NCI-H446 treated with DMSO at 0.1 percent for 48 hours (cell line): Measurements from ENCODE around the gene ROR2.
"Not testable (repeated sequence)": the region's sequence is repeated elsewhere in the genome, so short reads cannot be mapped to it uniquely, and the experiment has no call there.

ENCODE experiments used
- DNase-seq: peaks from one replicate; lab custom pipeline; 2025; lab: John Stamatoyannopoulos, UW

The ROR2 gene

GRCh38 chr9:91949946-91950664, at the start of gene ROR2:
Gene ROR2 (minus strand): TSS chr9:91950228.
- no peak for DNase-seq

GRCh38 chr9:91995000-91995655, 45.1 kb upstream of the ROR2 start:
- no peak for DNase-seq

GRCh38 chr9:91994422-91994821, 44.4 kb upstream of the ROR2 start:
- no peak for DNase-seq

DNA sequence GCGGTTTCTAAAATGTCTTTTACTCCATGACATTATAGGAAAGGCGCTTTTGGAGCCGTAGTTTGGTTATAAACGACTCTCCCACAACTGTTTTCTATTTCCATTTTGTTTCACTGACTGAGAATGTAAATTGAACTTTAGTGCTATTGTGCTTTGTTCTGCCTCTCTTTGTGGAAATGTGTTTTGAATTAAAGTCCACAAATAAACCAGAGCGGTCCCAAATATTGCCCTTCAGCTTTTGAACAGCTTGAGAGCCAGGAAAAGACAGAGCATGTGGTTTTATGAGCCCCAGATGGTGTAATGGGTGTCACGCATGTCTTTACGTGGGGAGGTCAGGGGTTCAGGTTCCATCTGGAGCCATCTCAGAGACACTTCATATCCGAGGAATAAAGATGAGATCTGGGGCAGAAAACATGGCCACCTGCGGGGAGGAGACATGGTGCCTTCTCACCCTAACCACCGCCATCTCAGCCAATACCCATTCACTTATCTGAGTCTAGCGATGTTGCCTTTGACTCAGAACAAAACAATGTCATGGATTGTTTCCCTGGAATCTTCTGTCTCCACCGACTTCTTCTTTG, 42.5 kb upstream of the ROR2 start:
- no peak for DNase-seq

- DNase-seq, result no peak
These were observed 41.8 kb upstream of the ROR2 start for GRCh38 chr9:91991721-91992341.

DNA sequence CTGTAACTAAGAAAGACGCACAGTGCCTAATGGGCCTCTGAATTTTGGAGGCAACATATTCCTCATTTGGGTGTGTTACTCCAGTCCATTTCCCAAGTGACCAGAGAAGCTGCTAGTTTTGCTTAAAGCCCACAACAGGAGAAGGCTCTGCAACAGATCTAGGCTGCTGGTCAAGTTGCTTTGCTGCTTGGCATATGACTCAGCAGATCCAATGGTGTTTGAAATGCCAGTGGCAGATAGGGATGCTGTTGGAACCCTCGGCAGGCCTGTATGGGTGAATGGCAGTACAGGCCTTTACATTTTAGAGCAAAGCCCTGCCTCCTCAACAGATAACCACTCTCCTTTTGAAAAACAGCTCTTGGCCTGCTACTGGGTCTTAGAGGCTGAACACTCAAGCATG, 36.2 kb upstream of the ROR2 start:
- no peak for DNase-seq

DNA sequence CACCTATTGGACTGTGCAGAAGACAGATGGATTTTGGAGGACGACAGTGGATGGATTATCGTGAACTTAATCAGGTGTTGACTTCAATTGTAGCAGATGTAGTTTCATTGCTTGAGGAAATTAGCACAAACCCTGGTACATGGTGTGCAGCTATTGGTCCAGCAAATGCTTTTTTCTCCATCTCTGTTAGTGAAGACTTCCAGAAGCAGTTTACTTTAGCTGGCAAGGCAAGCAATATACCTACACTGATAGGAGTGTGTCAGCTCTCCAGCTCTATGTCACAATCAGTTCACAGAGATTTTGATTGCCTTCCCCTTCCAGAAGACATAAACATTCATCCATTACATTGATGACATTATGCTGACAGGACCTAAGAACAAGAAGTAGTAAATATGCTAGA, 35.7 kb upstream of the ROR2 start:
- no peak for DNase-seq

- no peak for DNase-seq
These were observed 28.8 kb upstream of the ROR2 start for GRCh38 chr9:91978740-91979414.

GRCh38 chr9:91975254-91975653, 25.2 kb upstream of the ROR2 start:
- not testable (repeated sequence) for DNase-seq

GRCh38 chr9:91972711-91973110, 22.7 kb upstream of the ROR2 start:
- no peak for DNase-seq

GRCh38 chr9:91972076-91972626, 22.1 kb upstream of the ROR2 start:
- no peak for DNase-seq

DNA sequence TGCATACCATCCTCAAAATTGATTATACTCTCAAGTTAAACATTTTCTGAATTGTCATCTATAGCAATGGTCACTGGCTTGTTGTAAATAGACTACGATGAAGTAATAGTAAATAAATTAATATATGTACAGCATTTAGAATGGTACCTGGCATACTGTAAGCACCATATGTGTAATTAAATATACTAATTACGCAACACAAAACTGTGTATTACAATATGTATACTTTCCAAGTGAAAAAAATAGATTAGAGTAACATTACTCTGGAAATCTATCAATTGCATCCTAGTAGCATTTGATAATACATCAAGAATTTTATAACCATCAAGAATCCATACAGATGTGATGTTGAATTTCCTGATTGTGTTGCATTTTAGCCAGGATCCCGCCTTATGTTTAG, 17.2 kb upstream of the ROR2 start:
- DNase-seq, result no peak

GRCh38 chr9:91966503-91966902, 16.5 kb upstream of the ROR2 start:
- DNase-seq, result no peak

DNA sequence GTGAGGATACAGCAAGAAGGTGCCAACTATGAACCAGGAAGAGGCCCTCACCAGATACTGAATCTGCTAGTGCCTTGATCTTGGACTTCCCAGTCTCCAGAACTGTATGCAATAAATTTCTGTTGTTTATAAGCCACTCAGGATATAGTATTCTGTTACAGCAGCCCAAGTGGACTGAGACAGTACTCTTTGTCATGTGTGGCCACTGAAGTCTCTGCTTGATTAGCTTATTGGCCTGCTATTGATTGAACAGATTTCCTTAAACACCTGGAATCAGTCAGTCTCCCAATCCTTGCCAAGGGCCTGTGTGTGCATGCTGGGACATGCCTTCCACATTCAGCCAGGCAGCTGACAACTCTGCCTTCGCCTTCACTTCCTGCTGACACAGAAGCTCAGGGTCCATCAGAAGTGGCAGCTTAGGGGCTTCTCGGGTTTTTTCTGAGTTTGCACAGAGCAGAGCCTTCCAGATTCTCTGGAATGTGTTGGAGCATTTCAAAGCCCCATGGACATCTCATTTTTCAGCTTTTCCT, 13.7 kb upstream of the ROR2 start:
- no peak for DNase-seq

- DNase-seq, result no peak
These were observed 10.3 kb upstream of the ROR2 start for GRCh38 chr9:91960367-91960766.

DNA sequence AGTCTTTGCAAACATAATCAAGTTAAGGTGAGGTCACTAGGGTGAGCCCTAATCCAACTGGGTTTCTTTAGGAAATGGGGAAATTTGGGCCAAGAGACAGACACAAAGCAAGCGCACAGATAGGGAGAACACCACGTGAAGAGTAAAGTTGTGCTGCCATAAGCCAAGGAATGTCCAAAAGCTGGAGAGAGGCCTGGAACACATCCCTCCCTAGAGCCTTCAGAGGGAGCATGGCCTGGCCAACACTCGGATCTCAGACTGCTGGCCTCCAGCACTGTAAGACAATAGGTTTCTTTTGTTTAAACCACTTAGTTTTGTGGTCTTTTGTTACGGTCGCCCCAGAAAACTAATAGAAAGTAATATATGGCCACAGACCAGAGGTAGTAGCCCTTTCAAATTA, 8.1 kb upstream of the ROR2 start:
- no peak for DNase-seq

- DNase-seq, result no peak
These were observed 4.9 kb upstream of the ROR2 start for GRCh38 chr9:91954841-91955471.

DNA sequence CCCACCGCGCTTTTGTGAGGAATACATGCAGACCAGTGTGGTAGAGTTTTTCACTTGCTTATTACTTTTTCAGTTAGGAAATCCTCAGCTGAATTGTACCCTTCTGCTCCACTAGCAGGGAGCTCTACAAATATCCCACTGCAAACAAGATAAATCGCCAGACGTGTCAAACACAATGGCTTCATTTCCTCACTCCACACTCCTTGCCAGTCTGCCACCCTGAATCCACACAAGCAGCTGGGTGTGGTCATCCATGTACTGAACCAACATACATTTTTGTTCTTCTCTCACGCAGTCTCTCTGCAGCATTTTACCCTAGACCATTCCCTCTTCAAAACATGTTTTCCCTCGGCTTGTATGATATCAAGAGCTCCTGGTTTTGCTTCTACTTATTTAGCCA, 3.7 kb upstream of the ROR2 start:
- no peak for DNase-seq

DNA sequence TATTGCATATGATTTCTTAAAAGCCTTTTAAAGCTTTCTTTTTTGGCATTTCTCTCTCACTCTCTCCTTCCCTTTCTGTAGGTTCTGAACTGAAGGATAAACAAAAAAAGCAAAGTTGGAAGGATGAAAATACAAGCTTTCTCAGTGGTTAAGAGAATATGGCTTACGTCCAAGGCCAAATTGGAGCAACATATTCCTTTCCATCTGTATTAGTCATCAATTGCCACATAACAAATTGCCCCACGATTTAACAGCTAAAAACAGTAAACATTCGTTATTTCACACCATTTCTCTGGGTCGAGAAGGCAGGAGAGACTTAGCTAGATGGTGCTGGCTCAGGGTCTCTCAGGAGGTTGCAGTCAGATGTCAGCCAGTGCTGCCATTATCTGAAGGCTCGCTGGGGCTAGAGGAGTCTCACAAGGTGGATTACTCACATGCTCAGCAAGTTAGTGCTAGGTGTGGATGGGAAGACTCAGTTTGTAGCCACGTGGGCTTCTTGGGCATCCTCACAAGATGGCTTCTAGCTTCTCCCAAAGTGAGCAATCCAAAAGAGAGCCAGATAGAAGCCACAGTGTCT, 2.0 kb upstream of the ROR2 start:
- DNase-seq, result no peak

GRCh38 chr9:91949392-91949945, 559 bp downstream of the ROR2 start:
- DNase-seq, result no peak
